GM21447 (cell line): ENCODE results near the gene CCR9.

Experiments
- ATAC-seq: cut with Tn5 transposase; IDR thresholded peaks from one replicate; pipeline ENCODE4 v1.9.1; 2021; ENCODE audit not compliant: unreplicated experiment

The CCR9 gene

GRCh38 chr3:45936261-45936660, 49.9 kb downstream of the CCR9 start:
- ATAC-seq: no peak

GRCh38 chr3:45937206-45938042, 51.1 kb downstream of the CCR9 start:
- ATAC-seq: no peak

DNA sequence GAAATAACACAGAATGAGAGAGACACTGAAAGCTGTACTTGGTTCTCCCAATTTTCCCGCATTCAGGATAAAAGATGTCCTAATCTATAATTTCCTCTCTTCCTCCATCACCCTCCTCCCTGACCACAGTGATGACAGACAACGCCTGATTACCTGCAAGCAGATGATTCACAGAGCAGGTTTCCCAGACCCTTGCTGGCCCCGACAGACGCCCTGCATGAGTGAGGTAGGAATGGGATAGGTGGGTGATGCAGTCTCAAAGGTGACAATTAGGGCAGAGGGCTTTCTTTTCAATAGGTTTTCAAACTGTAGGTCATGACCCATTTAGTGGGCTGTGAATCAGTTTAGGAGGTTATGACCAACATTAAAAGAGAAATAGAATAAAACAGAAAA, 51.7 kb downstream of the CCR9 start:
- ATAC-seq: no peak

DNA sequence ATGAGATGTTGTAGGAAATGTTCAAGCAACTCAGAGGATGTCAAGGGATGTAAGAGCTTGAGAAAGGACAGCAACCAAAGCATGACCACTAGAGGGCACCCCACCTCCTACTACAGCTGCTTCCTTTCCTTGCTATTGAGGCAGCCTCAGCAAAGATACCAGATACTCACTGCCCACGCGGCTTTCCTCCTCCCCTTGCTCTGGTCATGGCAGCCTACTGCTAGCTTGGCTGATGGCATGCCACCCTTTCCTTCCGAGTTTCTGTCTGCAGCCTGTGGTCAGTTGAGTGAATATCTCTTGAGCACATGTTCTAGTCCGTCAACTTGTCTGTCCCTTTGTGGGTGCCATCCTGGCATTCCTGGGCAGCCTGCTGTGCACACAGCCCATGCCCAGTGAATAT, 52.5 kb downstream of the CCR9 start:
- no peak for ATAC-seq

DNA sequence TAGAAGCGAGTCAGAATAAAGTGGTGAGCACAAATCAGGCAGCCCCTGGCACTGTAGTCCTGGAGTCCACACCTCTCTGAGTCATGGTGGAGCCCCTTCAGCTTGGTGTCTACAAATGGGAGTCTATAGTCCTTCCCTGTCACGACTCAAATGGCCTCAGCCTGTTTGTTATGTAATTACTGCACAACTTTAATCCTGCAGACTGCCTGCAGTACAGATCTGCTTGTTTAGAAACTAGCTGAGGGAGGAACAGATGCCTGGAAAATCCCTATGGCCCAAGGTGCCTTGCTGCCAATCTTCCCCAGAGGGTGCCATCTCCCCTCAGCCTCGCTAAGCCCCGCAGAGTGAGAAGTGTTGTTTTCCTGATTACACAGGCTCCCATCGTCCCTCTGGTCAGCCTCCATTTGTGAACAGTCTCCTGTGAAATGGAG, 53.0 kb downstream of the CCR9 start:
- no peak for ATAC-seq

DNA sequence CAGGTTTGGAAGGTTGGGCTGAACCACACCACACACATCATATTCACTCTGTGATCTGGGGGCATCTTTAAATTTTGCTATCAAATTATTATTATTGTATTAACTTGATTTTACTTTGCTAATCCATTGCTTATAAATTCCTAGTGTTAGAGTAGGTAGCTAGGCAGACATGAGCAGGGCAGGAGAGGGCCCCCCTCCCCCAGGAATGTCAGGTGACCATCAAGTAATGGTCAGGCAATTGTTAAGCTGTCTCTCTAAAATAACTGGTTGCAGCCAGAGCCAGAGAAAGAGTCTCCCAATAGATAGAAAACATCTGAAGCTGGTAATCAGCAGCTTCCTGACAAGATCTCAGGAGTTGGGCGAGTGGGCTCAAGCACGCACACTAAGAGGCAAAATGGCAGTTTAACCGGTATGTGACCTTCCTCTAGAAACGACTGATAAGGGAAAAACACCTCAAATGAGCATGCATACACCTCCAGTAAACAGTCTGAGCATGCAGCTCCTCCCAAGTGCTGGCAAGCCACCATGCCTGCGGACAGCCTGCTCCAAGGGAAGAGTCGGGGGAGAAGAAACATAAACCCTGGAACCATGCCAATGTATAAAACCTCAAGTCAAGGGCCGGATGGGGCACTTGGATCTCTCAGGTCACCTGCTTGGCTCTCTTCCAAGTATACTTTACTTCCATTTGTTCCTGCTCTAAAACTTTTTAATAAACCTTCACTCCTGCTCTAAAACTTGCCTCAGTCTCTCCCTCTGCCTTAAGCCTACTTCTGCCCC, 53.8 kb downstream of the CCR9 start:
- no peak for ATAC-seq

GRCh38 chr3:45940781-45941365, 54.5 kb downstream of the CCR9 start:
- no peak for ATAC-seq

DNA sequence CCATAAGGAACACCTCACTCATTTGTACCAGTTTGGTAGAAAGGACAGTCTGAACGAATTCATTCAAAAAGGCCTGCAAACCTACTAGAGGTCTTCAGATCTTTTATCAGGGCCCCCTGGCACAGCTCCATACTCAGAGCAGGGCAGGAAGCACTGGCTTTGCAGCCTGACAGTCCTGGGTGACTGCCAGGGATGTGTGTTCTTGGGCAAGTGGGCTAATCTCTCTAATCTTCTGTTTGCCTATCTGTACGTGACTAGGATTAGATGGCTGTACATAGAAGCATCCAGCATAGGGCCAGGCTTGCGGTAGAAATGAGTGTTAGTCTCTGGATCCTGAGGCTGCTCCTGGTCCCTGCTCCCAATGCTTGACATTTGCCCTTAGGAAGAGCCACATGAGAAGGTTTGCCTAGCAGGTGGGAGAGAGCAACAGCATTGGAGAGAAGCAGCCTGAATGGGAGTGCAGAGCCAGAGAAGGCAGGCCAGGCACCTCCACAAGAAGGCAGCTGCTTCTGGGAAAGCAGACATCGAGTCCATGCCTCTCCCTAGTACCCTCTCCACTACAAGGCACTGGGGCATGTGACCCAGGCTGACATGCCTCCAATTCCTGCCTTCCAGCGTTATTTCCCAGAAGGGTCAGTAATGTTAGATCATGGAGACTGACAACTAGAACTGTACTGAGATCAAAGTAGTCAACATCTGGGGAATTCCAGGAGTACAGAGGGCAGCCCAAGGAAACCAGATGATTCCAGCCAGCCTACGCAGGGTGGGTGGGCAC, 55.9 kb downstream of the CCR9 start:
- ATAC-seq: no peak

- ATAC-seq: no peak
Observed at GRCh38 chr3:45943207-45943846, 57.0 kb downstream of the CCR9 start, which contains the start of gene CXCR6. Gene CXCR6 (plus strand): TSS chr3:45943464. CDS start chr3:45946482, 3,018 bp downstream.

DNA sequence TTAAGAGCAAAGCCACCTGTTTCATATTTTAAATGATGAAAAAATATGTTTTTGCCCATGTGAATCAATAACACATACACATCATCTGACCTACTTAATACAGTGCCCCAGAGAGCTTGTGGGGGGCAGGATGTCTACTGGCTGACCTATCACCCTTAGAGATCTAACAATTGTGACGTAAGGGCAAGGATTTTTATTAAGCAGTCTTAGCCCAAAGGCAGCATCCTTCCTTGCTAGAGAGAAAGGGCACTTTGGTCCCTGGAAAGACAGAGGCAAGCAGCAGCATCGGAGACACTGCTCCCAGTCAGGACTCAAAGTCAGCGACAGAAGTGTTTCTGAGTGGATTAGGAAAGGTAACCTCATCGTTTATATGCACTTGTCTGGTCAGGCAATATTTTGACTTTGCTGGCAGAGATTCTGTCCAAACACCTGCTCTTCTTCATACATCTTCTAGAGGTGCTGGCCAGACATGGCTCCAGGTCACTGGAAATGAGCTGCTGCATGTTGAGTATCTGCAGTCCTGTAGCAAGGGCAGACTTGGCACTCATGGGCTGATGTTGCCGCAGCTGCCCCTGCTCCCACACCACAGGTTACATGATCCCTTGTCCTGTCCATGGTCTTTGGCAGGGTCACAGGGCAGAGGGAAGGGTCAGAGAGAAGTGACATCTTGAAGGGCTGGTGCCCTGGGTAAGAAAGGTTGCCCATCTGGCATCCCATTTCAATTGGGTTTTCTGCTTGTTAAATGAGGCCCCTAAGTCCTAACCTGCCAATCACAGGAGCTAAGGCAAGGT, 58.7 kb downstream of the CCR9 start:
- ATAC-seq: no peak

DNA sequence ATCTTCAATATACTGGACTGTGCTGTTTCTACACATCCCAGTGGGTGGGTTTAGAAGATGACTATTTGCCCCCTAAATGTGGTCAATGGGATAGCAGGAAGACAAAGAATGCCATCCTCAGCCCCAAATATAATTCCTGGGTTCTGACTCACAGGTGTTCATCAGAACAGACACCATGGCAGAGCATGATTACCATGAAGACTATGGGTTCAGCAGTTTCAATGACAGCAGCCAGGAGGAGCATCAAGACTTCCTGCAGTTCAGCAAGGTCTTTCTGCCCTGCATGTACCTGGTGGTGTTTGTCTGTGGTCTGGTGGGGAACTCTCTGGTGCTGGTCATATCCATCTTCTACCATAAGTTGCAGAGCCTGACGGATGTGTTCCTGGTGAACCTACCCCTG, 60.0 kb downstream of the CCR9 start:
- no peak for ATAC-seq

GRCh38 chr3:45946875-45947274, 60.5 kb downstream of the CCR9 start:
- ATAC-seq: no peak

GRCh38 chr3:45947361-45947760, 61.0 kb downstream of the CCR9 start:
- no peak for ATAC-seq

GRCh38 chr3:45948311-45948781, 62.0 kb downstream of the CCR9 start:
- no peak for ATAC-seq

GRCh38 chr3:45948881-45949280, 62.5 kb downstream of the CCR9 start:
- no peak for ATAC-seq

GRCh38 chr3:45949432-45949831, 63.1 kb downstream of the CCR9 start:
- no peak for ATAC-seq

DNA sequence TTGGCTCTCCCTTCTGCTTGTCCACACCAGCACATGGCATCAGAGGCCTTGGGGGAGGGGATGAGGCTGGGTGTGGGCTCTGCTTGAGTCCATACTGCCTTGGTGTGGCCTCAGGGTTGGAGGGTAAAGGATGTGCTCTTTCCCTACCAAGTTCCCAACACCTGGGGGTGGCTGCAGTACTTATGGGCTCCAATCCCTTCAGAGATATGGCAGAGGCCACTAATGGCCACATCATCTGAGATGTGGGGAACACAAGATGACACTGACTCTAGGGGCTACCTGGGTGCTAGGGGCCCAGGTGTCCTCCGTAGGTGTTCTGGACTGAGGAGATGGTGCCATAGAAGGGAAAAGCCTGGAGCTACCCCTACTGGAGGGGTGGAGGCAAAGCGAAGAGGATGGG, 63.8 kb downstream of the CCR9 start:
- ATAC-seq: no peak

GRCh38 chr3:45950686-45951600, 64.6 kb downstream of the CCR9 start:
- no peak for ATAC-seq

GRCh38 chr3:45951946-45952345, 65.6 kb downstream of the CCR9 start:
- ATAC-seq: no peak
